Colonic mucosa (tissue), 4 donors: ENCODE measurements around the gene RTN4R. TPM values are rescaled to one million over a fixed set of nuclear protein-coding genes. Genes with fewer than 3 reads are reported as not detected.

ENCODE experiments used
- DNase-seq: peaks from one replicate; pipeline ENCODE4 v3.0.0-alpha.2; 2020
- H3K27ac ChIP-seq: fragments of 200-600 bp; one replicate; pipeline ENCODE4 v1.8.0; 2021
- H3K27me3 ChIP-seq: fragments of 200-600 bp; one replicate; pipeline ENCODE4 v1.8.0; 2021
- H3K36me3 ChIP-seq: fragments of 200-600 bp; one replicate; pipeline ENCODE4 v1.8.0; 2021
- H3K4me1 ChIP-seq: fragments of 200-600 bp; one replicate; pipeline ENCODE4 v1.8.0; 2021; ENCODE audit warnings: mild to moderate bottlenecking
- H3K4me3 ChIP-seq: fragments of 200-600 bp; one replicate; pipeline ENCODE4 v1.8.0; 2021
- H3K9ac ChIP-seq, 2 donors: one replicate each; pipeline ENCODE4 v1.7.0; 2013; ENCODE audit warnings: control low read depth in 2 of 2, low read depth in 2 of 2, low read length in 2 of 2
- H3K9me3 ChIP-seq: fragments of 200-600 bp; one replicate; pipeline ENCODE4 v1.8.0; 2021
- CTCF ChIP-seq: fragments of 200-600 bp; IDR thresholded peaks from one replicate; pipeline ENCODE4 v1.8.0; 2022; ENCODE audit warnings: antibody characterized with exemption, mild to moderate bottlenecking
- intact Hi-C: fragments of 100-400 bp; cut with DNase I; formaldehyde crosslinking; loops from one replicate; pipeline ENCODE4 v1.14.1; 2022
- total RNA-seq, 2 donors: library from RNA; stranded (reverse); fragmentation: NEBNext Ultra II Directional in 1 of 2; extraction: Animal tissue kit (Norgen Biotek cat#: 25700) in 1 of 2; gene quantifications; one replicate each; pipeline ENCODE4 v1.2.1, GENCODE V29; 2021
- donor health status: healthy.
- donor health status: DM: no; HTN: no; CAD: no.
- donor health status: DM: no; HTN: no; CAD: no.

Gene RTN4R
- total RNA-seq, 2 donors from 2014 or later, result 6.1 to 8.5 TPM

- Histone ChIP-seq H3K27me3 (no peaks in the 10 kb centered on the region), H3K27ac (no peak overlapping the region), H3K9me3 (no peaks in the 10 kb centered on the region), H3K4me1 (no peaks in the 10 kb centered on the region), H3K4me3 (no peak overlapping the region), H3K36me3 (no peaks in the 10 kb centered on the region), H3K9ac (no peak overlapping the region)
- DNase-seq, result no peak
- intact Hi-C loops, result no loop called here
- TF ChIP-seq CTCF, result no peak
These were observed 38.0 kb downstream of the RTN4R start for GRCh38 chr22:20229916-20230775.

GRCh38 chr22:20228939-20229272 lies 39.2 kb downstream of the RTN4R start:
- DNase-seq, result no peak
- no peaks in the 10 kb centered on the region for H3K9me3 ChIP-seq
- intact Hi-C loops, result no loop called here
- H3K9ac ChIP-seq, result no peak overlapping the region
- TF ChIP-seq CTCF, result no peak
- no peaks in the 10 kb centered on the region for H3K4me1 ChIP-seq
- H3K27ac ChIP-seq, result no peak overlapping the region
- no peak overlapping the region for H3K4me3 ChIP-seq
- no peaks in the 10 kb centered on the region for H3K27me3 ChIP-seq
- no peaks in the 10 kb centered on the region for H3K36me3 ChIP-seq

- Histone ChIP-seq H3K4me3 (no peak overlapping the region), H3K36me3 (no peaks in the 10 kb centered on the region), H3K9ac (no peak overlapping the region), H3K27me3 (no peaks in the 10 kb centered on the region), H3K9me3 (no peaks in the 10 kb centered on the region), H3K27ac (no peak overlapping the region), H3K4me1 (no peaks in the 10 kb centered on the region)
- intact Hi-C loops, result no loop called here
- no peak for TF ChIP-seq CTCF
- DNase-seq, result no peak
These were observed 39.8 kb downstream of the RTN4R start for GRCh38 chr22:20228055-20228938.

- H3K27ac ChIP-seq, result no peak overlapping the region
- no peak overlapping the region for H3K4me3 ChIP-seq
- TF ChIP-seq CTCF, result no peak
- no peaks in the 10 kb centered on the region for H3K9me3 ChIP-seq
- intact Hi-C loops, result no loop called here
- H3K27me3 ChIP-seq, result no peaks in the 10 kb centered on the region
- no peak overlapping the region for H3K9ac ChIP-seq
- DNase-seq, result no peak
- no peaks in the 10 kb centered on the region for H3K4me1 ChIP-seq
- no peaks in the 10 kb centered on the region for H3K36me3 ChIP-seq
These were observed 40.8 kb downstream of the RTN4R start for GRCh38 chr22:20227363-20227762.

GRCh38 chr22:20226760-20227350 lies 41.3 kb downstream of the RTN4R start:
- DNase-seq, result no peak
- intact Hi-C loops, result no loop called here
- H3K4me3 ChIP-seq, result no peak overlapping the region
- no peaks in the 10 kb centered on the region for H3K4me1 ChIP-seq
- H3K27ac ChIP-seq, result no peak overlapping the region
- TF ChIP-seq CTCF, result no peak
- H3K9me3 ChIP-seq, result no peaks in the 10 kb centered on the region
- no peaks in the 10 kb centered on the region for H3K27me3 ChIP-seq
- no peaks in the 10 kb centered on the region for H3K36me3 ChIP-seq
- H3K9ac ChIP-seq, result no peak overlapping the region
